HG03103 (cell line): ENCODE measurements around the gene CPEB4.

Experiments used
- ATAC-seq: cut with Tn5 transposase; IDR thresholded peaks from one replicate; pipeline ENCODE4 v1.9.1; 2021; ENCODE audit warnings: low read depth; ENCODE audit not compliant: unreplicated experiment

The CPEB4 gene

GRCh38 chr5:173935396-173935795 lies 47.2 kb downstream of the CPEB4 start:
- no peak for ATAC-seq

- ATAC-seq, result no peak
Measured at GRCh38 chr5:173940269-173940668, 52.1 kb downstream of the CPEB4 start.

GRCh38 chr5:173941102-173941501 lies 53.0 kb downstream of the CPEB4 start:
- ATAC-seq, result no peak

GRCh38 chr5:173941758-173942401 lies 53.7 kb downstream of the CPEB4 start:
- no peak for ATAC-seq

- ATAC-seq, result no peak
Measured at GRCh38 chr5:173944511-173944910, 56.4 kb downstream of the CPEB4 start.

- no peak for ATAC-seq
Measured at GRCh38 chr5:173945160-173945559, 57.0 kb downstream of the CPEB4 start.

- no peak for ATAC-seq
Measured at GRCh38 chr5:173946323-173946722, 58.2 kb downstream of the CPEB4 start.

GRCh38 chr5:173950829-173951228 lies 62.7 kb downstream of the CPEB4 start:
- ATAC-seq, result no peak

- no peak for ATAC-seq
Measured at GRCh38 chr5:173953528-173954090, 65.5 kb downstream of the CPEB4 start.

- ATAC-seq, result no peak
Measured at GRCh38 chr5:173954671-173955521, 66.7 kb downstream of the CPEB4 start.

GRCh38 chr5:173960986-173961385 lies 72.8 kb downstream of the CPEB4 start:
- ATAC-seq, result no peak

GRCh38 chr5:173961418-173961817 lies 73.3 kb downstream of the CPEB4 start:
- ATAC-seq, result no peak

- no peak for ATAC-seq
Measured at GRCh38 chr5:173962436-173962972, 74.4 kb downstream of the CPEB4 start.

- no peak for ATAC-seq
Measured at GRCh38 chr5:173963182-173963838, 75.2 kb downstream of the CPEB4 start.

GRCh38 chr5:173963867-173964441 lies 75.8 kb downstream of the CPEB4 start:
- no peak for ATAC-seq

GRCh38 chr5:173964506-173964905 lies 76.4 kb downstream of the CPEB4 start:
- no peak for ATAC-seq

GRCh38 chr5:173967241-173967640 lies 79.1 kb downstream of the CPEB4 start:
- ATAC-seq, result no peak

- ATAC-seq, result no peak
Measured at GRCh38 chr5:173968154-173968797, 80.1 kb downstream of the CPEB4 start.

GRCh38 chr5:173969167-173970049 lies 81.3 kb downstream of the CPEB4 start:
- ATAC-seq, result no peak
